Activated CD4-positive, alpha-beta memory T cell treated with anti-CD3 and anti-CD28 coated beads, Interleukin-2, amount 10 ng/mL, durations not matched to agents 7 days and 5 days (primary cell): ENCODE data around the gene DCST1. TPM values are rescaled to one million over a fixed set of nuclear protein-coding genes. Genes with fewer than 3 reads are reported as not detected.

Experiments used
- CTCF ChIA-PET: fragments of 350-600 bp; sonication (Branson Sonifier 250); formaldehyde crosslinking; loops from one replicate; lab custom pipeline; 2021; ENCODE audit warnings: antibody characterized with exemption, inconsistent platforms; lab: Charles Lee
- POLR2A ChIA-PET: fragments of 350-600 bp; sonication (Branson Sonifier 250); formaldehyde crosslinking; loops from one replicate; lab custom pipeline; 2021; ENCODE audit warnings: antibody characterized with exemption; lab: Charles Lee
- DNase-seq: peaks from one replicate; pipeline ENCODE4 v3.0.0-alpha.2; 2020
- H3K27ac Mint-ChIP-seq: one replicate; pipeline ENCODE4 v1.8.0; 2021; ENCODE audit warnings: mild to moderate bottlenecking, mixed read lengths
- H3K27me3 Mint-ChIP-seq: one replicate; pipeline ENCODE4 v1.8.0; 2021; ENCODE audit warnings: mixed read lengths
- H3K36me3 Mint-ChIP-seq: one replicate; pipeline ENCODE4 v1.8.0; 2021; ENCODE audit warnings: low read depth, mixed read lengths
- H3K4me1 Mint-ChIP-seq: one replicate; pipeline ENCODE4 v1.8.0; 2021; ENCODE audit warnings: mixed read lengths
- H3K4me3 Mint-ChIP-seq: one replicate; pipeline ENCODE4 v1.8.0; 2021; ENCODE audit warnings: mild to moderate bottlenecking, mixed read lengths
- H3K9me3 Mint-ChIP-seq: one replicate; pipeline ENCODE4 v1.8.0; 2021; ENCODE audit warnings: mixed read lengths
- total RNA-seq, 2 experiments: library from RNA; stranded (reverse); gene quantifications; one replicate each; pipeline ENCODE4 v1.2.3, GENCODE V29; 2021

The DCST1 gene
- total RNA-seq, 2 experiments from 2014 or later: not detected

DNA sequence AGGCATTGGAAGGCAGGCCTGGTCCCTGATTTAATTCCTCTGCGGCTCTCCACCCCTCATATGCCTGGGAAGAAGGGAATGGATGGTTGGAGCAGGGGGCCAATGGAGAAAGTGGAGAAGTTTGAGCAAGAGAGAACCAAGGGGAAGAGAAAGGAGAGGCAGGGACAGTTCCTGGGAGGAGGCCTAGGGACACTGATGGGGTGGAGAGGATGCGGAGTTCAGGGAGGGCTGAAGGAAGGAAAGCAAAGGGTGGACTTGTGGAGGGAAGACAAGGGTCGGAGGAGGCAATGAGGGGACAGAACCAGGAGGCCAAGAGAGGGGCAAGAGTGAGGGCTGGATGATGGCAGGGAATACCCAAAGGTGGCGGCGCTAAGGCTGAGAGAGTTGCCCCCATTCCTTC lies 23.9 kb upstream of the DCST1 start:
- peaks cover 55% of the 10 kb centered on the region for H3K36me3 Mint-ChIP-seq
- H3K9me3 Mint-ChIP-seq: no peaks in the 10 kb centered on the region
- peak overlapping the region; percentile 96 for H3K4me3 Mint-ChIP-seq
- no peak for DNase-seq
- POLR2A ChIA-PET: interaction anchor here (0.8 to 14.7 kb wide), 8 partner anchors 11 to 383 kb away, joined by 3 to 203 read pairs (median 4); partner anchors contain the start of genes CKS1B, FLAD1, KRTCAP2 and LENEP
- H3K4me1 Mint-ChIP-seq: peaks cover 80% of the 10 kb centered on the region
- H3K27me3 Mint-ChIP-seq: no peaks in the 10 kb centered on the region
- CTCF ChIA-PET: interaction anchor here (0.9 kb wide), 1 partner anchor 35 kb away, joined by 3 read pairs; no protein-coding TSS in a partner anchor
- H3K27ac Mint-ChIP-seq: peak overlapping the region; percentile 90

DNA sequence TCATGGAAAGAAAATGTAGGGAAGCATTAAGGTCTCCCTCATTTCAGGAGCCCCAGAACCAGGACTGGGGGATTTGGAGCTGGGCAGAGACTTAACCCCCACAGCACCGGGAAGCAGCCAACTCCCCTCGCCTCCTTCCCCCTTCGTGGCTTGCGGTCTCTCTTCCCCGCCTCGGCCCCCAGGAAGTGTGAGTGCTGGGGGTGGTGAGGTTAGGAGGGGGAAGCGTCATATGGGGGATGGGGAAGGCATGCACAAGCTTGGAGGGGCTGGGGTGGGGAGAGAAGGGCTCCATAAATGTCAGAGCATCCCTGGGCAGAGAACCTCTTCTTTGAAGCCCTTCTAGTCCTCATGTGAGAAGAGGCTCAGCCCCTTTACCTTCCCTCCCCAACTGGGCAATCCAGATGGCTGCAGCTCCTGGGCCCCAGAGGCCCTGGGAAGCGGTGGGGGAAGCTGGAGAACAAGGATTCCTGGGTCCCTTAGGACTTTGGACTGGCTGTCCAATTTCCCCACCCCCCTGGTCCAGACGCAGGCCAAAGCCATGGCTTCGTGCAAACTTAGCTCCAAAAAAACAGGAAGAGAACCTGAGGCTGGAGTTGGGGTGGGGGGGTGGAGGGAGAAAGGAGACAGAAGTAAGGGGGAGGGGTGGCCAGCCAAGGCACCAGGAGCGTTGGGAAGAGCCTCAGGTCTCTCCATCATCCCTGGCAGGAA lies 23.3 kb upstream of the DCST1 start:
- Mint-ChIP-seq H3K36me3 (peaks cover 55% of the 10 kb centered on the region), H3K27me3 (no peaks in the 10 kb centered on the region), H3K4me1 (peaks cover 81% of the 10 kb centered on the region), H3K4me3 (peak overlapping the region; percentile 96), H3K27ac (peak overlapping the region; percentile 90), H3K9me3 (no peaks in the 10 kb centered on the region)
- CTCF ChIA-PET: interaction anchor here (0.6 to 1.1 kb wide), 4 partner anchors 10 to 75 kb away, joined by 3 read pairs; no protein-coding TSS in a partner anchor
- POLR2A ChIA-PET: interaction anchor here (0.6 to 14.7 kb wide), 8 partner anchors 10 to 73 kb away, joined by 3 to 203 read pairs (median 5); partner anchors contain the start of genes CKS1B, FLAD1, LENEP and PMVK
- DNase-seq: peak; percentile 53

DNA sequence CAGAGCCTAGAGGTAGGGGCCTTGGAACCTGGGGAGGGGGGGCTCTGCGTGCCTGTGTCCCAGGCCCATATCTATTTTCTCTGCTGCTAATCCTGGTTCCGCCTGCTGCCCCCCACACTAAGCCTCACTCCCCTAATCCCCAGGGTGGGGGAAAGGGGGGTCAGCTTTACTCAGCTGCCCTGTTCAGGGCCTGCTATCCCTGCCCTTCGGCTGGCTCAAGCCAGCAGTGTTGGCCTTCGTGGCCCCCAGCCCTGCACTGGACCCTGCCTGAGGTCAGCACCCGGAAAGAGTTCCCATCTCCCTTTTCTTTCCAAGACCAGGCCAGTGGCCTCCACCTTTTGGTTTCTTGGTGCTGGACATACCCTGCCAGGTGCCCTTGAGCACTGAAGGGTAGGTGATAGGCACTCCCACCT lies 22.6 kb upstream of the DCST1 start:
- Mint-ChIP-seq H3K4me1 (peaks cover 81% of the 10 kb centered on the region), H3K27me3 (no peaks in the 10 kb centered on the region), H3K36me3 (peaks cover 59% of the 10 kb centered on the region), H3K9me3 (no peaks in the 10 kb centered on the region), H3K27ac (peak overlapping the region; percentile 90), H3K4me3 (peak overlapping the region; percentile 96)
- ChIA-PET POLR2A (interaction anchor here (1.0 to 14.7 kb wide), 6 partner anchors 10 to 74 kb away, joined by 3 to 203 read pairs (median 8); partner anchors contain the start of genes CKS1B, LENEP, PMVK and ZBTB7B), CTCF (interaction anchor here (0.8 to 1.1 kb wide), 2 partner anchors 9 to 74 kb away, joined by 3 read pairs; no protein-coding TSS in a partner anchor)
- DNase-seq: no peak

DNA sequence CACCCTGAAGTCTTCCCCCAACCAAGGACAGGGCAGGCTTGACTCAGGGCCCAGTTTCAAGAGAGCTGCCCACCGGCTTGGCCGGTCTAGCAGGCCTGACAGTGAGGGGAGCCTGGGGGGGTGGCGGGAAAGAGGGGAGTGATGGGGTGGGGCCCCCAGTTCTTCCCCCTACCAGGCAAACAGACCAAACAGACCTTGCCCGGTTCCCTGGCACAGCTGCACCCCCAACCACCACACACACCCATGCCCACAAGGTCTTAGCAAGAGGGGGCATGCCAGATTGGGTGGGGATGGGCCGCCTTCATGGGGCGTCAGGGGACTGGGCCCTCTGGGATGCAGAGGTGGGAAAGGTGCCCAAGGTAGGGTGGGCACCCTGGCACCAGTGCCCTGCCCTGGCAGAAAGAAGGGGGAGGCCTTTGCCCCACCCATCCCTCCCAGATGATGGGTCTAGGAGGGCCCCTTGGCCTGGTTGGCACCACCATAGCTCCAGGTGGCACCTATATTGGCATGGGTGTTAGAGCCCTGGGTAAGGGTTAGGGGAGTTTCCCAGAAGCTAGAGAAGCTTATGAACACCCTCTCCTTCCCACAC lies 22.1 kb upstream of the DCST1 start:
- ChIA-PET CTCF (interaction anchor here (0.5 to 8.1 kb wide), 4 partner anchors 15 to 452 kb away, joined by 3 to 139 read pairs (median 5); partner anchors contain the start of genes LENEP and ZBTB7B), POLR2A (interaction anchor here (1.0 to 14.7 kb wide), 8 partner anchors 9 to 162 kb away, joined by 3 to 203 read pairs (median 6); partner anchors contain the start of genes FLAD1, KRTCAP2, LENEP and ZBTB7B)
- H3K4me3 Mint-ChIP-seq: peak overlapping the region; percentile 96
- no peak for DNase-seq
- H3K27me3 Mint-ChIP-seq: no peaks in the 10 kb centered on the region
- H3K27ac Mint-ChIP-seq: peak overlapping the region; percentile 90
- peaks cover 61% of the 10 kb centered on the region for H3K36me3 Mint-ChIP-seq
- H3K9me3 Mint-ChIP-seq: no peaks in the 10 kb centered on the region
- H3K4me1 Mint-ChIP-seq: peaks cover 81% of the 10 kb centered on the region

DNA sequence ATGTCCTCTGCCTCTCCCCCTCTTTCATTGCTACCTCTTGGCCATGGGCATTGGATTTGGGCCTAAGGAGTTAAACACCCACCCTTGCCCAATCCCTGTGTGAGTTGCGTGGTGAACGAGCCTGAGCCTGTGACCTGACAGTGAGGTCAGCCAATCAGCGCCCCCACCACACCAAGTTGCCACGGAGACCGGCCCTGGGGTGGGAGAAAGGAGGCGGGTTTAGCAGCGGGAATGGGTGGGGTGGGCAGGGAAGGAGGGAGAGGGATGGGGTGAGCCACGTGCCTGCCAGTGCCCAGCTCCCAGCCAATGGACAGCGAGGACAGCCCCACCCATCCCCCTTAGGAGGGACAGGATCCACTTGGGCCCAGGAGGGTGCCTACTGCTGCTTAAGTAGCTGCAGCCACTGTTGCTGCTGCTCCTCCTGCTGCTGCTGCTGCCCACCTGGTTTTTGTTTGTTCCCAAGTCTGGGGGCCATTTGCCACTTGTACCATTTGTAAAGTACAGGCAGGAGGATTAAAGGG lies 21.5 kb upstream of the DCST1 start:
- H3K36me3 Mint-ChIP-seq: peaks cover 63% of the 10 kb centered on the region
- peak overlapping the region; percentile 77 for H3K4me3 Mint-ChIP-seq
- no peaks in the 10 kb centered on the region for H3K27me3 Mint-ChIP-seq
- no peaks in the 10 kb centered on the region for H3K9me3 Mint-ChIP-seq
- H3K27ac Mint-ChIP-seq: peak overlapping the region; percentile 89
- peak; percentile 69 for DNase-seq
- H3K4me1 Mint-ChIP-seq: peaks cover 81% of the 10 kb centered on the region
- ChIA-PET CTCF (interaction anchor here (0.9 to 8.1 kb wide), 6 partner anchors 15 to 453 kb away, joined by 3 to 139 read pairs (median 4); partner anchors contain the start of genes KRTCAP2, LENEP and ZBTB7B), POLR2A (interaction anchor here (1.0 to 14.7 kb wide), 10 partner anchors 10 to 161 kb away, joined by 3 to 203 read pairs (median 5); partner anchors contain the start of genes CKS1B, FLAD1, KRTCAP2 and LENEP)

DNA sequence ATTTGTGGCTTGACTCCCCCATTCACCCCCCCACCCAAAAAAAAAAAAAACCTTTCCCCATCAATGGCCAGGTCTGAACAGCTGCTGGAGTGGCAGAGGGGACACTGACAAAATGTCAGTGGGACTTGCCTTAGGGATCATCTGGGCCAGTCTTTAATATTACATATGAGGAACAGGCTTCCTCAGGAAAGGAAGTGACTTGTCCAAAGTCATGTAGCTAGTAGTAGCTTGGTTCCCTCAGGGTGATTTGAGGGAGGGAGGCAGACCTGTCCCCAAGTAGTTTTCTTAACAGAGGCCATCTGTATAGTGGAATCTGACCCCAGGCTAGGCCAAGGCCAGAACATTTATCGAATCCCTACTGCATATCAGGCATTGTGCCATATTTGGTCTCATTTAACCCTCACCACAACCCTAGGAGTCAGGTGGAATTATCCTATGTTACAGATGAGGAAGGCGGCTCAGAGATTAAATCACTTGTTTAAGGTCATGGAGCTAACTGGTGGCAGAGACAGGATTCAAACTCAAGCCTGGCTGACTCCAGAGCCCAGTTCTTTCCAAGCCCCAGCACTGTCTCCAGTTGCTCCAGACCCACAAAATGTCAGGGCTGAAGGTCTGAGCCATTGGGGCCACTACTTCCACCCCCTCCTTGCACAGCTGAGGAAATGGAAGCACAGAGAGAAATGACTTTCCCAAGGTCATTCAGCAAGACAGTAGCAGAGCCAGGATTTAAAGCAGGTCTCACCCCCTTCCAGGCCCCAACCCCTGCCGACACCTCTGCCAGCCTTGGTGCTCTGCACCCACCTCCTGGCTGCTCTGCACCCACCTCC lies 20.6 kb upstream of the DCST1 start:
- peak overlapping the region; percentile 77 for H3K4me3 Mint-ChIP-seq
- peak overlapping the region; percentile 89 for H3K27ac Mint-ChIP-seq
- H3K36me3 Mint-ChIP-seq: peaks cover 64% of the 10 kb centered on the region
- POLR2A ChIA-PET: interaction anchor here (1.0 to 14.7 kb wide), 11 partner anchors 9 to 160 kb away, joined by 3 to 203 read pairs (median 5); partner anchors contain the start of genes ADAM15, CKS1B, FLAD1 and KRTCAP2
- no peak for DNase-seq
- H3K4me1 Mint-ChIP-seq: peaks cover 78% of the 10 kb centered on the region
- CTCF ChIA-PET: interaction anchor here (0.6 to 8.1 kb wide), 8 partner anchors 16 to 453 kb away, joined by 3 to 139 read pairs (median 4); partner anchors contain the start of genes FLAD1, KRTCAP2, LENEP and ZBTB7B
- H3K27me3 Mint-ChIP-seq: no peaks in the 10 kb centered on the region
- H3K9me3 Mint-ChIP-seq: no peaks in the 10 kb centered on the region

DNA sequence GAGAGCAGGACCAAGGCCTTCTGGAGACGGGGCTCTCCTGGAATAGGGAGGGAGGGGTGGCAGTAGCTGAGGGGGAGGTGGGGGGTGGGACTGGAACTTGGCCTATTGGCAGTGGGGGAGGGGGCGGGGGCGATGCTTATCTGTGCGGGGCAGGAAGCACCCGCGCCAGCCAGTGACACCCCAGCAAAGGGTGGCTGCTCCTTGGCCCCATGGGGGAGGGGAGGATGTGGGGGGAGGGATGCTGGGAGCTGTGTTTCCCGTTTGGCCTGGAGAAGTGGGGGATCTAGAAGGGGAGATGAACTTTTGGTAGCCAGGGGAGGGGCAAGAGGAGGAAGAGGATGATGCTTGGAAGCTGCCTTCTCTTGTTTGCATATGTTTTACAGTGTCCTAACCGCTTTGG lies 20.0 kb upstream of the DCST1 start:
- ChIA-PET POLR2A (interaction anchor here (1.0 to 14.7 kb wide), 7 partner anchors 9 to 159 kb away, joined by 3 to 203 read pairs (median 5); partner anchors contain the start of genes ADAM15, FLAD1, KRTCAP2 and LENEP), CTCF (interaction anchor here (0.8 to 8.1 kb wide), 9 partner anchors 9 to 454 kb away, joined by 3 to 139 read pairs (median 4); partner anchors contain the start of genes ADAM15, FLAD1, KRTCAP2 and LENEP)
- Mint-ChIP-seq H3K4me3 (peak overlapping the region; percentile 77), H3K27ac (peak overlapping the region; percentile 89), H3K9me3 (no peaks in the 10 kb centered on the region), H3K27me3 (no peaks in the 10 kb centered on the region), H3K4me1 (peaks cover 75% of the 10 kb centered on the region), H3K36me3 (peaks cover 67% of the 10 kb centered on the region)
- peak; percentile 55 for DNase-seq

DNA sequence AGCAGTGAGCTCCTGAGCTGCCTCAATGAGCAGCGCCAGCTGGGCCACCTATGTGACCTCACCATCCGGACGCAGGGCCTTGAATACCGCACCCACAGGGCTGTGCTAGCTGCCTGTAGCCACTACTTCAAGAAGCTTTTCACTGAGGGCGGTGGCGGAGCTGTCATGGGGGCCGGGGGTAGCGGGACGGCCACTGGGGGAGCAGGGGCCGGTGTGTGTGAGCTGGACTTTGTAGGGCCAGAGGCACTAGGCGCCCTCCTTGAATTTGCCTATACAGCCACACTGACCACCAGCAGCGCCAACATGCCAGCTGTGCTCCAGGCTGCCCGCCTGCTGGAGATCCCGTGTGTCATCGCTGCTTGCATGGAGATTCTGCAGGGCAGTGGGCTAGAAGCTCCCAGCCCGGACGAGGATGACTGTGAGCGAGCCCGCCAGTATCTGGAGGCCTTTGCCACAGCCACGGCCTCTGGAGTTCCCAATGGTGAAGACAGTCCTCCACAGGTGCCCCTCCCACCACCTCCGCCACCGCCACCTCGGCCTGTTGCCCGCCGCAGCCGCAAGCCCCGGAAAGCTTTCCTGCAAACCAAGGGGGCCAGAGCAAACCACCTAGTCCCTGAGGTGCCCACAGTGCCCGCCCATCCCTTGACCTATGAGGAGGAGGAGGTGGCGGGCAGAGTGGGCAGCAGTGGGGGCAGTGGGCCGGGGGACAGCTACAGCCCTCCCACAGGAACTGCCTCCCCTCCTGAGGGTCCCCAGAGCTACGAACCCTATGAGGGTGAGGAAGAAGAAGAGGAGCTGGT lies 18.7 kb upstream of the DCST1 start:
- peaks cover 78% of the 10 kb centered on the region for H3K4me1 Mint-ChIP-seq
- ChIA-PET CTCF (interaction anchor here (1.0 to 8.1 kb wide), 10 partner anchors 18 to 455 kb away, joined by 4 to 139 read pairs (median 10); partner anchors contain the start of genes ADAM15, FLAD1, LENEP and PBXIP1), POLR2A (interaction anchor here (0.7 to 14.7 kb wide), 11 partner anchors 8 to 79 kb away, joined by 3 to 203 read pairs (median 7); partner anchors contain the start of genes FLAD1, LENEP, PBXIP1 and PMVK)
- no peak for DNase-seq
- H3K36me3 Mint-ChIP-seq: peaks cover 68% of the 10 kb centered on the region
- H3K4me3 Mint-ChIP-seq: no peak overlapping the region
- H3K9me3 Mint-ChIP-seq: no peaks in the 10 kb centered on the region
- no peak overlapping the region for H3K27ac Mint-ChIP-seq
- no peaks in the 10 kb centered on the region for H3K27me3 Mint-ChIP-seq

DNA sequence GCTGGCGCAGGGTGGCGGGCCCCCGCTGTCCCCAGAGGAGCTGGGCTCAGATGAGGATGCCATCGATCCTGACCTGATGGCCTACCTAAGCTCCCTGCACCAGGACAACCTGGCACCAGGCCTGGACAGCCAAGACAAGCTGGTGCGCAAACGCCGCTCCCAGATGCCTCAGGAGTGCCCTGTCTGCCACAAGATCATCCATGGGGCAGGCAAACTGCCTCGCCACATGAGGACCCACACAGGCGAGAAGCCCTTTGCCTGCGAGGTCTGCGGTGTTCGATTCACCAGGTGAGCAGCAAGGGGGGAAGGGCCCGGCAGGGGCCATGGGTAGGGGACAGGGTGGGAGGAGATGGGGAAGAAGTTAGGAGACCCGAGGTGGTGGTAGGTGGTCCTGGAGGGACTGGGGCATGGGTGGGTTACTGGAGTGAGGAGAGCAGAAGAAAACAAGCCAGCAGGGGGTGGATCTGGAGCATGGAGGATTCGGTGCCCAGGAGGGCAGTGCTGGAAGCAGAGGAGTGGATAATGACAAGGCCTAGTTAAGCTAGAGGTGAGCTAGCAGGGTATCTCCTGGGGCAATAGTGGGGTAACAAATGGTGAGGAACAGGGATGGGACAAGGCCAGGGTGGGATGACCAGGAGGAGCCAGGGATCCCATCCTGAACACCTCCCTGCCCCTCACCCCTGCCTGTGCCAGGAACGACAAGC lies 17.9 kb upstream of the DCST1 start:
- Mint-ChIP-seq H3K36me3 (peaks cover 66% of the 10 kb centered on the region), H3K9me3 (no peaks in the 10 kb centered on the region), H3K27me3 (no peaks in the 10 kb centered on the region), H3K4me3 (peak overlapping the region; percentile 46), H3K27ac (peak overlapping the region; percentile 83), H3K4me1 (peaks cover 73% of the 10 kb centered on the region)
- DNase-seq: no peak
- ChIA-PET POLR2A (interaction anchor here (0.7 to 14.7 kb wide), 16 partner anchors 8 to 79 kb away, joined by 3 to 203 read pairs (median 4); partner anchors contain the start of genes CKS1B, FLAD1, LENEP and PBXIP1), CTCF (interaction anchor here (1.0 to 8.1 kb wide), 14 partner anchors 10 to 455 kb away, joined by 4 to 139 read pairs (median 16); partner anchors contain the start of genes ADAM15, CKS1B, FLAD1 and LENEP)
